NCI-H69 (cell line): ENCODE measurements around the gene CFP.

Experiments used
- DNase-seq: peaks from one replicate; lab custom pipeline; 2025; lab: John Stamatoyannopoulos, UW

CFP gene

GRCh38 chrX:47637546-47638195 lies 7.9 kb upstream of the CFP start:
- no peak for DNase-seq

GRCh38 chrX:47634871-47635575 lies 5.3 kb upstream of the CFP start:
- DNase-seq, result no peak

- DNase-seq, result no peak
These were observed 4.2 kb upstream of the CFP start for GRCh38 chrX:47633689-47634590.

- DNase-seq, result no peak
These were observed 2.9 kb upstream of the CFP start for GRCh38 chrX:47632666-47633065.

GRCh38 chrX:47631676-47632075 lies 1.9 kb upstream of the CFP start:
- no peak for DNase-seq

- DNase-seq, result peak; percentile 26
These were observed 748 bp downstream of the CFP start for GRCh38 chrX:47628982-47629381.

GRCh38 chrX:47625365-47625764 lies 4.4 kb downstream of the CFP start:
- DNase-seq, result peak; percentile 6

GRCh38 chrX:47623540-47624027 lies 6.1 kb downstream of the CFP start:
- peak; percentile 94 for DNase-seq

GRCh38 chrX:47621851-47622250 lies 7.9 kb downstream of the CFP start:
- DNase-seq, result no peak

- DNase-seq, result no peak
These were observed 9.4 kb downstream of the CFP start for GRCh38 chrX:47620303-47620685.

GRCh38 chrX:47619486-47620302 lies 10.0 kb downstream of the CFP start, which contains the start of gene SYN1:
Gene SYN1, minus strand, starts transcription at chrX:47619857. Its CDS starts 129 bp downstream, at chrX:47619728.
- DNase-seq, result peak; percentile 91

GRCh38 chrX:47618923-47619485 lies 10.7 kb downstream of the CFP start:
- DNase-seq, result no peak

GRCh38 chrX:47614618-47615017 lies 15.1 kb downstream of the CFP start:
- no peak for DNase-seq

GRCh38 chrX:47613082-47613481 lies 16.6 kb downstream of the CFP start:
- DNase-seq, result peak; percentile 68

- DNase-seq, result no peak
These were observed 17.3 kb downstream of the CFP start for GRCh38 chrX:47612418-47612817.

- DNase-seq, result no peak
These were observed 17.8 kb downstream of the CFP start for GRCh38 chrX:47611926-47612325.

GRCh38 chrX:47611489-47611888 lies 18.2 kb downstream of the CFP start:
- no peak for DNase-seq

- DNase-seq, result no peak
These were observed 19.2 kb downstream of the CFP start for GRCh38 chrX:47610511-47610910.

GRCh38 chrX:47608130-47608810 lies 21.5 kb downstream of the CFP start:
- DNase-seq, result no peak

- DNase-seq, result no peak
These were observed 22.6 kb downstream of the CFP start for GRCh38 chrX:47607091-47607490.

- DNase-seq, result no peak
These were observed 24.7 kb downstream of the CFP start for GRCh38 chrX:47605024-47605423.
